HepG2 (cell line): ENCODE results near the gene MST1R. TPM values are rescaled to one million over a fixed set of nuclear protein-coding genes. Genes with fewer than 3 reads are reported as not detected.
A peak's percentile ranks its signal among the peaks of the same experiment; 100 is the strongest.

ENCODE experiments used
- ATAC-seq: fragments of 200-7000 bp; cut with Tn5 transposase; 3 replicates; pipeline ENCODE4 v1.9.1; 2020; ENCODE audit warnings: mild to moderate bottlenecking, moderate library complexity
- BruUV-seq: library from RNA; stranded (reverse); fragments of 400-500 nt; replicated peaks from 2 replicates; lab custom pipeline; 2021; lab: Mats Ljungman, UMichigan
- CTCF ChIA-PET: fragments of 300-600 bp; formaldehyde crosslinking; extraction: SDS; loops from one replicate; lab custom pipeline; 2021; ENCODE audit warnings: low total read pairs, inconsistent platforms, low intra/inter-chr PET ratio; lab: Yijun Ruan, JAX
- POLR2A ChIA-PET: fragments of 350-600 bp; sonication (Branson Sonifier 250); formaldehyde crosslinking; loops from one replicate; lab custom pipeline; 2020; ENCODE audit warnings: antibody characterized with exemption, inconsistent platforms; lab: Yijun Ruan, JAX
- DNase-seq: peaks from one replicate; pipeline ENCODE4 v3.0.0-alpha.2; 2015; ENCODE audit warnings: low spot score
- FAIRE-seq: peaks from 3 replicates; lab custom pipeline; 2011; peaks lifted over from hg19 to GRCh38; lab: Jason Lieb, UNC
- H2AFZ ChIP-seq: one replicate; pipeline ENCODE4 v1.6.1; 2011; ENCODE audit warnings: low read length, inconsistent platforms
- H3K27ac ChIP-seq: fragments of 300-600 bp; 3 replicates; pipeline ENCODE4 v1.8.0; 2011; ENCODE audit warnings: mixed run types, mild to moderate bottlenecking, mixed read lengths, low read length, inconsistent platforms; ENCODE audit not compliant: insufficient read depth; ENCODE audit errors: extremely low read length
- H3K27me3 ChIP-seq, 2 experiments: fragments of 200-600 bp in 1 of 2; 2 replicates in 1 of 2; 3 replicates in 1 of 2; pipeline versions ENCODE4 v1.6.0 to v1.8.0; 2011; ENCODE audit warnings: low read length in 2 of 2, mild to moderate bottlenecking in 2 of 2, moderate library complexity in 2 of 2, inconsistent platforms in 1 of 2; ENCODE audit not compliant: insufficient read depth in 2 of 2, control insufficient read depth in 1 of 2
- H3K36me3 ChIP-seq, 2 experiments: fragments of 200-600 bp in 1 of 2; replicated peaks in 1 of 2; 2 replicates in 1 of 2; 3 replicates in 1 of 2; pipeline versions ENCODE4 v1.5.1 to v1.8.0; 2011; ENCODE audit warnings: low read length in 2 of 2, inconsistent platforms in 1 of 2; ENCODE audit not compliant: insufficient read depth in 2 of 2, control insufficient read depth in 1 of 2
- H3K4me1 ChIP-seq: 2 replicates; pipeline ENCODE4 v1.5.1; 2012; ENCODE audit warnings: low read length, inconsistent platforms; ENCODE audit not compliant: insufficient read depth
- H3K4me2 ChIP-seq: 2 replicates; pipeline ENCODE4 v1.6.0; 2011; ENCODE audit warnings: low read depth, low read length, inconsistent platforms
- H3K4me3 ChIP-seq, 3 experiments: fragments of 200-600 bp in 1 of 3; sonication (generic), shearing (Covaris generic) in 1 of 3; replicated peaks in 1 of 3; 2 replicates each; pipeline ENCODE4 v1.5.1; 2011 to 2016; ENCODE audit warnings: low read length in 3 of 3, inconsistent platforms in 2 of 3, low read depth in 2 of 3, mild to moderate bottlenecking in 2 of 3, control low read depth in 1 of 3, mixed read lengths in 1 of 3; ENCODE audit not compliant: insufficient read depth in 1 of 3
- H3K79me2 ChIP-seq: one replicate; pipeline ENCODE4 v1.6.1; 2011; ENCODE audit warnings: low read length, inconsistent platforms; ENCODE audit not compliant: insufficient read depth
- H3K9ac ChIP-seq: 2 replicates; pipeline ENCODE4 v1.6.0; 2011; ENCODE audit warnings: mild to moderate bottlenecking, low read depth, low read length, inconsistent platforms; ENCODE audit not compliant: insufficient read depth
- H3K9me3 ChIP-seq: 2 replicates; pipeline ENCODE4 v1.5.1; 2012; ENCODE audit warnings: mild to moderate bottlenecking, low read length
- H4K20me1 ChIP-seq: 2 replicates; pipeline ENCODE4 v1.6.0; 2011; ENCODE audit warnings: inconsistent platforms, mild to moderate bottlenecking, low read length, moderate library complexity; ENCODE audit not compliant: insufficient read depth
- FOSL2 ChIP-seq: sonication (generic); formaldehyde crosslinking; IDR thresholded peaks from 2 replicates; pipeline ENCODE4 v1.4.0; 2020; ENCODE audit warnings: missing genetic modification reagents
- NFE2 ChIP-seq: sonication (generic); formaldehyde crosslinking; IDR thresholded peaks from 2 replicates; pipeline ENCODE4 v1.4.0; 2020; ENCODE audit warnings: missing genetic modification reagents
- SMC3 ChIP-seq: IDR thresholded peaks from 2 replicates; pipeline ENCODE4 v1.6.1; 2011; ENCODE audit warnings: low read length, improper control_type of control experiment
- SRF ChIP-seq: IDR thresholded peaks from 2 replicates; pipeline ENCODE4 v1.6.1; 2011; ENCODE audit warnings: mild to moderate bottlenecking, low read depth, low read length, moderate library complexity
- STAG1 ChIP-seq: sonication (generic); formaldehyde crosslinking; IDR thresholded peaks from 2 replicates; pipeline ENCODE4 v1.4.0; 2020; ENCODE audit warnings: missing genetic modification reagents
- XRCC5 ChIP-seq: fragments of 200-400 bp; formaldehyde crosslinking; optimal IDR thresholded peaks from 2 replicates; pipeline ENCODE3; 2017; ENCODE audit warnings: mild to moderate bottlenecking, low read length
- ZNF205 ChIP-seq: IDR thresholded peaks from 2 replicates; pipeline ENCODE4 v1.6.1; 2018; ENCODE audit warnings: missing biosample characterization, missing genetic modification reagents
- ZNF670 ChIP-seq: sonication (generic); formaldehyde crosslinking; IDR thresholded peaks from 2 replicates; pipeline ENCODE4 v1.8.0; 2022; ENCODE audit warnings: mild to moderate bottlenecking, missing genetic modification reagents, borderline replicate concordance
- in situ Hi-C: cut with HindIII; loops from 2 replicates; pipeline ENCODE4 v1.10.0; 2017; ENCODE audit warnings: low pct_unique_long_range_greater_than_20kb; ENCODE audit not compliant: extremely low pct_ligation_motif_present
- intact Hi-C: fragments of 100-400 bp; cut with micrococcal nuclease; formaldehyde crosslinking; loops from one replicate; pipeline ENCODE4 v1.10.0; 2022; ENCODE audit not compliant: unreplicated experiment
- polyA plus RNA-seq, 8 experiments: library from polyadenylated mRNA; depleted of rRNA in 3 of 8; stranded (reverse) in 7 of 8; unstranded in 1 of 8; fragments of >200 nt; fragmentation: Illumina TruSeq in 4 of 8; extraction: Trizol in 4 of 8; gene quantifications; 2 replicates each; pipeline versions ENCODE4 v1.2.1 to v1.2.3, GENCODE V29; 2011 to 2016; ENCODE audit warnings: low read depth in 4 of 8, missing spikeins in 1 of 8, mixed read lengths in 1 of 8; ENCODE audit not compliant: insufficient read depth in 1 of 8
- total RNA-seq, 5 experiments: library from RNA; depleted of rRNA; stranded (reverse); fragments of >200 nt; fragmentation: Illumina TruSeq; extraction: Trizol; gene quantifications; 2 replicates each; pipeline ENCODE4 v1.2.3, GENCODE V29; 2016; ENCODE audit warnings: low read depth in 1 of 5
- TF ChIP-seq, protein P1 (sequence below): sonication (generic); formaldehyde crosslinking; IDR thresholded peaks from 2 replicates; pipeline ENCODE4 v1.5.0; 2020; ENCODE audit warnings: mild to moderate bottlenecking, missing genetic modification reagents, moderate library complexity

The MST1R gene
- total and polyA plus RNA-seq, 2 of the 13 experiments (the other 11 are each of a cell fraction or from before 2014, with no cell fraction given) = 0.11 to 0.77 TPM

DNA sequence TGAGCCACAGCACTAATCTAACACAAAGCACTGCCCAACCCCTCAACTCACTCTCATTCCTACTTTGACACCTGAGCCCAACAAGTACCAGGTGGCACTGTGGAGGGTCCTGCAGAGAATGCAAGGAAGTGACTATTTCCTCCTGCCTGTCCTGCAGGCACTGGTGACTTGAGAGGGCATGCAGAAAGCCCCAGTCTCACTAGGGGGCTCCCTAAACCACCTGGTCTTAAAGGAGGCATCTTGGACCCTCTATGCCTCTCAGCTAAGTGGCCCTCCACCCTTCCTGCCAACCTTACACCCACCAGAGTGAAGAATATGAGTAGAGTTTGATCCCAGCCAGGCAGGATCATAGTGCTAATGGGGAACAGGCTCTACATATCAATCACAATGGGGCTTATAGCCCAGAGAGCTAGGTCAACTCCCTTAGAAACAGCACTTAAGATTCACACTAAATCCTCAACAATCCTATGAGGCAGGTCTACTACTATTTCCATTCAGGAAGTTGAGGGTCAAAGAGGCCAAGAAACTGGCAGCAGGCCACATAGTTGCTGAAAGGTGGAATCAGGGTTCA lies 62.5 kb downstream of the MST1R start:
- ChIA-PET POLR2A (interaction anchor here (1.0 kb wide), 1 partner anchor 46 kb away, joined by 3 read pairs; no protein-coding TSS in a partner anchor), CTCF (interaction anchor here (2.4 kb wide), 1 partner anchor 65 kb away, joined by 8 read pairs; no protein-coding TSS in a partner anchor)
- Histone ChIP-seq H2AFZ (no peak overlapping the region), H3K9ac (no peak overlapping the region), H3K4me1 (peaks cover 49% of the 10 kb centered on the region), H3K79me2 (no peaks in the 10 kb centered on the region), H3K4me3 (no peak overlapping the region), H3K9me3 (no peaks in the 10 kb centered on the region), H3K4me2 (no peak overlapping the region), H4K20me1 (no peaks in the 10 kb centered on the region), H3K27ac (no peak overlapping the region)
- BruUV-seq = no TSS peak
- DNase-seq (no peak), FAIRE-seq (no peak), ATAC-seq (peak; percentile 11; the same call in 1 of the 3 replicates)
- in situ Hi-C loops = loop anchor here (5.0 kb wide), 2 partner anchors 34 to 66 kb away; no protein-coding TSS in a partner anchor
- intact Hi-C loops = no loop called here
- TF ChIP-seq STAG1 (peak; percentile 83), NFE2 (CRISPR knock-in tag) (no peak), ZNF670 (CRISPR knock-in tag) (no peak), FOSL2 (peak; percentile 15; the same call in 1 of the 2 replicates), SMC3 (peak; percentile 43; the same call in 1 of the 2 replicates), XRCC5 (peak; percentile 61), SRF (no peak), ZNF205 (CRISPR knock-in tag) (peak; percentile 95)
- TF ChIP-seq, protein P1, sequence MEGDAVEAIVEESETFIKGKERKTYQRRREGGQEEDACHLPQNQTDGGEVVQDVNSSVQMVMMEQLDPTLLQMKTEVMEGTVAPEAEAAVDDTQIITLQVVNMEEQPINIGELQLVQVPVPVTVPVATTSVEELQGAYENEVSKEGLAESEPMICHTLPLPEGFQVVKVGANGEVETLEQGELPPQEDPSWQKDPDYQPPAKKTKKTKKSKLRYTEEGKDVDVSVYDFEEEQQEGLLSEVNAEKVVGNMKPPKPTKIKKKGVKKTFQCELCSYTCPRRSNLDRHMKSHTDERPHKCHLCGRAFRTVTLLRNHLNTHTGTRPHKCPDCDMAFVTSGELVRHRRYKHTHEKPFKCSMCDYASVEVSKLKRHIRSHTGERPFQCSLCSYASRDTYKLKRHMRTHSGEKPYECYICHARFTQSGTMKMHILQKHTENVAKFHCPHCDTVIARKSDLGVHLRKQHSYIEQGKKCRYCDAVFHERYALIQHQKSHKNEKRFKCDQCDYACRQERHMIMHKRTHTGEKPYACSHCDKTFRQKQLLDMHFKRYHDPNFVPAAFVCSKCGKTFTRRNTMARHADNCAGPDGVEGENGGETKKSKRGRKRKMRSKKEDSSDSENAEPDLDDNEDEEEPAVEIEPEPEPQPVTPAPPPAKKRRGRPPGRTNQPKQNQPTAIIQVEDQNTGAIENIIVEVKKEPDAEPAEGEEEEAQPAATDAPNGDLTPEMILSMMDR = peak; percentile 78
- TF ChIP-seq, all 625 proteins: peak for 6
- Histone ChIP-seq H3K36me3 (peaks cover 4 to 27% of the 10 kb centered on the region in 2 experiments; a peak in 3 of 5 replicates), H3K27me3 (no peaks in the 10 kb centered on the region)
